Heart right ventricle (tissue), 16 donors: Measurements from ENCODE around the gene TNS3. TPM values are rescaled to one million over a fixed set of nuclear protein-coding genes. Genes with fewer than 3 reads are reported as not detected.

ENCODE experiments used
- ATAC-seq, 8 donors: fragments of 200-7000 bp; cut with Tn5 transposase; one replicate each; pipeline ENCODE4 v1.9.1; 2020; ENCODE audit warnings: mild to moderate bottlenecking in 8 of 8, moderate library complexity in 8 of 8, moderate number of reproducible peaks in 1 of 8
- DNase-seq, 2 donors: peaks; one replicate each; pipeline ENCODE4 v3.0.0-alpha.2; 2020
- H3K27ac ChIP-seq, 10 donors: fragments of 200-600 bp; sonication (generic) in 2 of 10; one replicate each; pipeline versions ENCODE4 v1.5.0 to v1.8.0; 2020 to 2022; ENCODE audit warnings: mild to moderate bottlenecking in 3 of 10
- H3K27me3 ChIP-seq, 7 donors: fragments of 200-600 bp; one replicate each; pipeline ENCODE4 v1.8.0; 2021 to 2022; ENCODE audit warnings: mild to moderate bottlenecking in 2 of 7
- H3K36me3 ChIP-seq, 9 donors: fragments of 200-600 bp; sonication (generic) in 1 of 9; one replicate each; pipeline versions ENCODE4 v1.5.0 to v1.8.0; 2020 to 2022; ENCODE audit warnings: mild to moderate bottlenecking in 2 of 9
- H3K4me1 ChIP-seq, 9 donors: fragments of 200-600 bp; sonication (generic) in 1 of 9; one replicate each; pipeline versions ENCODE4 v1.5.0 to v1.8.0; 2020 to 2022; ENCODE audit warnings: mild to moderate bottlenecking in 4 of 9
- H3K4me3 ChIP-seq, 10 donors: fragments of 200-600 bp; sonication (generic) in 2 of 10; one replicate each; pipeline versions ENCODE4 v1.5.0 to v1.8.0; 2020 to 2022; ENCODE audit warnings: mild to moderate bottlenecking in 7 of 10, moderate library complexity in 2 of 10
- H3K9me3 ChIP-seq, 11 donors: fragments of 200-600 bp in 10 of 11; sonication (generic) in 2 of 11; one replicate each; pipeline versions ENCODE4 v1.5.0 to v1.8.0; 2013 to 2022; ENCODE audit warnings: mild to moderate bottlenecking in 2 of 11, control low read depth in 1 of 11, moderate library complexity in 1 of 11
- CTCF ChIP-seq, 9 donors: fragments of 200-600 bp; sonication (generic) in 2 of 9; IDR thresholded peaks; one replicate each; pipeline versions ENCODE4 v1.5.0 to v1.8.0; 2021 to 2022; ENCODE audit warnings: antibody characterized with exemption in 9 of 9, mild to moderate bottlenecking in 5 of 9, moderate library complexity in 1 of 9
- WGBS, 2 donors: extraction: QIAGEN DNeasy Blood & Tissue Kit; methylation state at CpG; one replicate each; pipeline ENCODE4 v1.1.7; 2013; ENCODE audit warnings: inconsistent platforms in 1 of 2; 5-methylcytosine and 5-hydroxymethylcytosine counted together
- intact Hi-C, 10 donors: fragments of 100-400 bp; cut with DNase I; formaldehyde crosslinking; loops; one replicate each; pipeline versions ENCODE4 v1.11.1 to v1.14.2; 2022
- polyA plus RNA-seq, 2 donors: library from polyadenylated mRNA; stranded (reverse); fragments of 200-250 nt; gene quantifications; one replicate each; pipeline ENCODE4 v1.2.3, GENCODE V29; 2013
- total RNA-seq, 10 donors: library from RNA; stranded (reverse); fragmentation: NEBNext Ultra II Directional in 3 of 10; extraction: Animal tissue kit (Norgen Biotek cat#: 25700) in 3 of 10; gene quantifications; one replicate each; pipeline versions ENCODE4 v1.2.1 to v1.2.4, GENCODE V29; 2021 to 2023
- donor health status: Arrhythmogenic right ventricular cardiomyopathy.
- donor health status: ischemic (EF 13 %, LVEDD 7.1; RV severe dilation, severe dysfunction).
- donor health status: healthy with polysubstance abuse.
- donor health status: DM: no; HTN: yes; CAD: no.
- donor health status: DM: no; HTN: no; CAD: no.
- donor health status: ischemic (EF 25% LVEDD 6.9; RV normal size, moderate dysfunction).
- donor health status: ischemic (EF 25% LVEDD 5.7; RV mildly dilated, moderate dysfunction).
- donor health status: healthy.
- donor health status: DM: yes; HTN: yes; CAD: no.
- donor health status: Ischemic cardiomyopathy.
- donor health status: ischemic (EF 35%, LVEDD 5.7; RV mildly dilated, moderate dysfunction).
- donor health status: nonischemic (EF 11% LVEDD 7.7; RV severe dilation, severe dysfunction).
- donor health status: DM: yes; HTN: yes; CAD: no.
- donor health status: PGD.
- donor health status: ischemic (EF 29% LVEDD 5.4; RV normal size, mild dysfunction).
- donor health status: nonischemic (EF 23%, LVEDD 6.1; RV moderate dilation, normal function).

TNS3 gene
- total and polyA plus RNA-seq, 12 donors, result 6.7 to 74.2 (median 34.0) TPM

GRCh38 chr7:47568056-47568455 lies 13.9 kb downstream of the TNS3 start:
- no peak overlapping the region for H3K27ac ChIP-seq
- H3K9me3 ChIP-seq, result no peaks in the 10 kb centered on the region
- no peak for ATAC-seq
- no peak for TF ChIP-seq CTCF (IDR thresholded peaks at IDR 0.05)
- H3K27me3 ChIP-seq, result no peaks in the 10 kb centered on the region
- peaks cover 0 to 11% (median 0%) of the 10 kb centered on the region in 9 donors for H3K36me3 ChIP-seq
- H3K4me1 ChIP-seq, result peaks cover 5 to 49% (median 32%) of the 10 kb centered on the region in 9 donors
- no peak for DNase-seq
- intact Hi-C loops, result loop anchor here in 1 of 10 donors (10.0 kb wide), 1 partner anchor 123 kb away; no protein-coding TSS in a partner anchor
- 95 to 96% methylated on average over 7 of the region's 7 CpGs for WGBS, 2 donors
- no peak overlapping the region for H3K4me3 ChIP-seq

- Histone ChIP-seq H3K27me3 (no peaks in the 10 kb centered on the region), H3K4me3 (no peak overlapping the region), H3K36me3 (peaks cover 0 to 12% (median 0%) of the 10 kb centered on the region in 9 donors), H3K4me1 (peaks cover 0 to 26% (median 11%) of the 10 kb centered on the region in 9 donors), H3K27ac (no peak overlapping the region), H3K9me3 (no peaks in the 10 kb centered on the region)
- ATAC-seq (no peak), DNase-seq (no peak)
- no peak for TF ChIP-seq CTCF (IDR thresholded peaks at IDR 0.05)
- WGBS, 2 donors, result 92 to 95% methylated on average over 11 of the region's 11 CpGs
- intact Hi-C loops, result loop anchor here in 1 of 10 donors (10.0 kb wide), 1 partner anchor 121 kb away; no protein-coding TSS in a partner anchor
Observed at GRCh38 chr7:47565640-47566250, 16.2 kb downstream of the TNS3 start.

GRCh38 chr7:47563521-47563920 lies 18.4 kb downstream of the TNS3 start:
- Histone ChIP-seq H3K36me3 (peaks cover 0 to 12% (median 0%) of the 10 kb centered on the region in 9 donors), H3K27ac (no peak overlapping the region), H3K27me3 (no peaks in the 10 kb centered on the region), H3K4me3 (no peak overlapping the region), H3K4me1 (peaks cover 0 to 6% (median 0%) of the 10 kb centered on the region in 9 donors), H3K9me3 (no peaks in the 10 kb centered on the region)
- no peak for DNase-seq
- ATAC-seq, result no peak
- no peak for TF ChIP-seq CTCF (IDR thresholded peaks at IDR 0.05)
- intact Hi-C loops, result loop anchor here in 1 of 10 donors (10.0 kb wide), 1 partner anchor 119 kb away; no protein-coding TSS in a partner anchor
- 92 to 97% methylated on average over 4 of the region's 4 CpGs for WGBS, 2 donors

- H3K27ac ChIP-seq, result no peak overlapping the region
- ATAC-seq (no peak), DNase-seq (no peak)
- H3K27me3 ChIP-seq, result no peaks in the 10 kb centered on the region
- no peaks in the 10 kb centered on the region for H3K9me3 ChIP-seq
- TF ChIP-seq CTCF (IDR thresholded peaks at IDR 0.05), result no peak
- intact Hi-C loops, result loop anchor here in 1 of 10 donors (10.0 kb wide), 1 partner anchor 117 kb away; no protein-coding TSS in a partner anchor
- 64 to 80% methylated on average over 3 of the region's 3 CpGs for WGBS, 2 donors
- no peak overlapping the region for H3K4me3 ChIP-seq
- peaks cover 0 to 6% (median 0%) of the 10 kb centered on the region in 9 donors for H3K36me3 ChIP-seq
- H3K4me1 ChIP-seq, result peaks cover 0 to 10% (median 6%) of the 10 kb centered on the region in 9 donors
Observed at GRCh38 chr7:47561715-47562446, 20.0 kb downstream of the TNS3 start.
